Neural cell (in vitro differentiated cells): ENCODE measurements around the gene MYCBPAP.

Source experiments
- CTCF ChIP-seq: fragments of 450-650 bp; IDR thresholded peaks from 2 replicates; pipeline ENCODE4 v1.5.1; 2014; ENCODE audit warnings: antibody characterized with exemption, mild to moderate bottlenecking, moderate library complexity; ENCODE audit not compliant: poor library complexity, severe bottlenecking
- EP300 ChIP-seq: fragments of 450-650 bp; conservative IDR thresholded peaks from 2 replicates; pipeline ENCODE4 v1.6.1; 2014; ENCODE audit warnings: antibody characterized with exemption, mild to moderate bottlenecking, moderate library complexity; ENCODE audit not compliant: poor library complexity, severe bottlenecking
- EZH2 ChIP-seq: fragments of 200-600, 300-800 bp; shearing (Covaris generic), sonication (generic); IDR thresholded peaks from 2 replicates; pipeline ENCODE4 v1.6.1; 2014; ENCODE audit warnings: antibody characterized with exemption, low read length, borderline replicate concordance, mild to moderate bottlenecking; ENCODE audit not compliant: insufficient read depth, poor library complexity, severe bottlenecking
- RAD21 ChIP-seq: fragments of 450-650 bp; conservative IDR thresholded peaks from 2 replicates; pipeline ENCODE4 v1.6.1; 2014; ENCODE audit warnings: antibody characterized with exemption, mild to moderate bottlenecking, moderate library complexity

- TF ChIP-seq CTCF (no peak), EZH2 (no peak), EP300 (no peak), RAD21 (no peak)
Measured at GRCh38 chr17:50559674-50560184, 51.5 kb downstream of the MYCBPAP start.
